GM18909 (cell line): ENCODE measurements around the gene RPL13.
"Not testable (repeated sequence)": the region's sequence is repeated elsewhere in the genome, so short reads cannot be mapped to it uniquely, and the experiment has no call there.

Experiments used
- ATAC-seq: cut with Tn5 transposase; IDR thresholded peaks from one replicate; pipeline ENCODE4 v1.9.1; 2021; ENCODE audit warnings: mild to moderate bottlenecking; ENCODE audit not compliant: unreplicated experiment, poor library complexity

The RPL13 gene

DNA sequence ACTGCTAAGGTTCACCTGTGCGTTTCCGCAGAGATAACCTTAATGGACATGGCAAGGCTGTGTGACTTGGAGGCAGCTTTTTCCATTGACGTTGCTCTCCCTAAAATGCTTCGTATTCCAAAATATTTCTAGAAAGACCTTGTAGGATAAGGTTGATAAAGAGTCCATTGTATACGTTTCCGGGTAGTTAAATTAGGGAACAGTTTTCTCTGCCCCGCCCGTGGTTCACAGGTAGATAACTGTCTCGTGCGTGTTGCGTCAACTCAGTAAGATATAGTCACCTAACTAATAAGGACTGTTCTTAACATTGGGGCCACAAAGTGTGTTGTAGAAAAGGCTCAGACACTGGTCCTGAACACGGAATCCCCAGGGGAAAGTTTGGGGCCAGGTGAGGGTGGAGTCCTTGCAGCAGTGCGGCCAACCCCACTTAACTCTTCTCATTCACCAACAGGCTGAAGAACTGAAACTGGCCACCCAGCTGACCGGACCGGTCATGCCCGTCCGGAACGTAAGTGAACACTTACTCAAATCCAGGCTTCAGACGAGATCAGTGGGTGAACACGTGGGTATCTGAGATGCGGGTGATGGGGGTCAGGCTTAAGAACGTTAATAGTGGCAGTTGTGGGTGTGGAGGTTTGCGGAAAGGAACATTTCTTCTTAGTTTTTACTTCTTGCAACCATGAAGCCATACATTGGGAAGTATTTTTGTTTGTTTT is 1.6 kb downstream of the RPL13 start:
- no peak for ATAC-seq

DNA sequence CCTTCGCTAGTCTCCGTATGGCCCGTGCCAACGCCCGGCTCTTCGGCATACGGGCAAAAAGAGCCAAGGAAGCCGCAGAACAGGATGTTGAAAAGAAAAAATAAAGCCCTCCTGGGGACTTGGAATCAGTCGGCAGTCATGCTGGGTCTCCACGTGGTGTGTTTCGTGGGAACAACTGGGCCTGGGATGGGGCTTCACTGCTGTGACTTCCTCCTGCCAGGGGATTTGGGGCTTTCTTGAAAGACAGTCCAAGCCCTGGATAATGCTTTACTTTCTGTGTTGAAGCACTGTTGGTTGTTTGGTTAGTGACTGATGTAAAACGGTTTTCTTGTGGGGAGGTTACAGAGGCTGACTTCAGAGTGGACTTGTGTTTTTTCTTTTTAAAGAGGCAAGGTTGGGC is 2.5 kb downstream of the RPL13 start:
- ATAC-seq = no peak

DNA sequence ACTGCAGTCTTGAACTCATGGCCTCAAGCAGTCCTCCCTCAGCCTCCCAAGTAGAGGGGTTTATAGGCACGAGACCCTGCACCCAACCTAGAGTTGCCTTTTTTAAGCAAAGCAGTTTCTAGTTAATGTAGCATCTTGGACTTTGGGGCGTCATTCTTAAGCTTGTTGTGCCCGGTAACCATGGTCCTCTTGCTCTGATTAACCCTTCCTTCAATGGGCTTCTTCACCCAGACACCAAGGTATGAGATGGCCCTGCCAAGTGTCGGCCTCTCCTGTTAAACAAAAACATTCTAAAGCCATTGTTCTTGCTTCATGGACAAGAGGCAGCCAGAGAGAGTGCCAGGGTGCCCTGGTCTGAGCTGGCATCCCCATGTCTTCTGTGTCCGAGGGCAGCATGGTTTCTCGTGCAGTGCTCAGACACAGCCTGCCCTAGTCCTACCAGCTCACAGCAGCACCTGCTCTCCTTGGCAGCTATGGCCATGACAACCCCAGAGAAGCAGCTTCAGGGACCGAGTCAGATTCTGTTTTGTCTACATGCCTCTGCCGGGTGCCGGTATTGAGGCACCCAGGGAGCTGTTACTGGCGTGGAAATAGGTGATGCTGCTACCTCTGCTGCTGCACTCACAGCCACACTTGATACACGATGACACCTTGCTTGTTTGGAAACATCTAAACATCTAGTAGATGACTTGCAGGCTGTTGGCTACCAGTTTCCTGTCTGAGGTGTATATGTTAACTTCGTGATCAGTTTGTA is 3.3 kb downstream of the RPL13 start:
- no peak for ATAC-seq

DNA sequence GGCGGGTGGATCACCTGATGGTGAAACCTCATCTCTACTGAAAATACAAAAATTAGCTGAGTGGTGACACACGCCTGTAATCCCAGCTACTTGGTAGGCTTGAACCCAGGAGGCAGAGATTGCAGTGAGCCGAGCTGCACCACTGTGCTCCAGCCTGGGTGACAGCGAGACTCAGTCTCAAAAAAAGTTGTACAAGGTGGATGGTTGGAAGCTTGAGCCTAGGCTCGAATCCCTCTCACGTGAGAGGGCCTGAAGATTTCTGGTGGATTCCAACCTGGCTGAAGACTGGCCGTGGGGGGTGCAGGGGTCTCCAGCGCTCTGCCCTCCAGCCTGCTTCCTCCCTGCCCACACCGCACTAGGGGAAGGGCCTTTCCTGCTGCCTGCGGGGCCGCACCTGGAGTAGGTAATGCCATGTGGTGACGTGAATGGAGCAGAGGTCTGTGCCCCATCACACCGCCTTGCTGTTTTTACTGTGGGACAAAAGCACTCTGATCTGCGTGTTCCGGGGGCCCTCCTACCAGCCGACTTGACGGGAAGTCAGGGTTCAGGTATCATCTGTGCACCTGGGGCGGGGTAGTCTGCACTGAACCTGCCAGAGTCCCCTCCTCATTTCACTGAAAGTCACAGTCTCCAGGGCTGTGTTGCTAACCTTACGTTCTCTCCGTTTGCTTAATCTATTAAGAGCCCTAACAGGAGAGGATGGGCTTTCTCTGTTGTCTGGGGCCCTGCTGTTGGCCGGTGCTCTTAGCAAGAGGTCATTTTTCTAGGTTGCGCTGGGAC is 4.2 kb downstream of the RPL13 start:
- no peak for ATAC-seq

DNA sequence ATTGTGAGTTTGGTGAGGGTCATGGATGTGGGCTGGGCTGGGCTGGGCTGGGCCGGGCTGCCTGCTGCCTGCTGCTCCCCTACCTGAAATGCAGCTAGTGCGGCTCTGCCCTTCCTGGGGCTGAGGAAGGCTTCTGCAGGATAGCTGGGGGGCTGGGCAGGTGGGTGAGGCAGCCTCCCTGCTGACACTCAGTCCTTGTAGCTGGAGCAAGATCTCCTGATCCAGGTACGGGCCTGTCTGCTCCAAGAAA is 4.7 kb downstream of the RPL13 start:
- ATAC-seq = no peak

DNA sequence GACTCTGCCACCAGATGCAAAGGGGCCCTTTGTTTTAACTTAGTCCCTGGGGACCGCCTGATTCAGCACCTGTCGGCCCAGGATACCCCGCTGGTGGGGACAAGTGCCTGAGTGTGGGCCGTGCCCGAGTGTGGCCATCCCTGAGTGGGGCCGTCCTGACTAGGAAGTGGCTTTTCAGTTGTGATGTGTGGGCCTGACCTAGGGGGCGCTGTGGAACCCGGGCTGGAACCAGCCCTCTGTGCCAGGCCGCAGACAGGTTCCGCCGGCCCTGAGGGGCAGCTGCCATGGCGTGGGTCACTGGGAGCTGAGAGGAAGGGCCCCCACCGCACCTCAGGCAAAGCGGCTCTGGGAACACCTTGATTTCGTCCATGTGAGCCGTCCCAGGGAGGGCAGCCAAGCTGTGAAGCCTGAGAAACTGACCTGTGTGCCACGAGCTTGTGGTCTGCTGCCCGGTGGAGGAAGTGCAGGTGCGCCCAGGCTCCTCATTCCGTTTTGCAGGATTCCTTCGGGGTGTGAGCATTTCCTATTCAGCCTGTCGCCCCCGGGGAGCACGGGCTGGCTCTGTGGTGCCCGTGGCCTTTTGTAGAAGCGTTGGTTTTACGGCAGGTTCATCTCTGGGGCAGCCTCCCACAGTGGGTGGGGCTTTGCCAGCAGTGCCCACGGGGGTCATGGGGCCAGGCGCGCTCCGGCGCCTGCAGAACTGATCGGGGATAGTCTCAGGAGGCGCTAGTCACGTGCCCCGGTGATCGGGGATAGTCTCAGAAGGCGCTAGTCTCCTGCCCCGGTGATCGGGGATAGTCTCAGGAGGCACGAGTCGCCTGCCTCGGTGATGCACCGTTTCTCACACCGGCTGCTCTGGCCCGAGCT is 5.3 kb downstream of the RPL13 start:
- no peak for ATAC-seq

DNA sequence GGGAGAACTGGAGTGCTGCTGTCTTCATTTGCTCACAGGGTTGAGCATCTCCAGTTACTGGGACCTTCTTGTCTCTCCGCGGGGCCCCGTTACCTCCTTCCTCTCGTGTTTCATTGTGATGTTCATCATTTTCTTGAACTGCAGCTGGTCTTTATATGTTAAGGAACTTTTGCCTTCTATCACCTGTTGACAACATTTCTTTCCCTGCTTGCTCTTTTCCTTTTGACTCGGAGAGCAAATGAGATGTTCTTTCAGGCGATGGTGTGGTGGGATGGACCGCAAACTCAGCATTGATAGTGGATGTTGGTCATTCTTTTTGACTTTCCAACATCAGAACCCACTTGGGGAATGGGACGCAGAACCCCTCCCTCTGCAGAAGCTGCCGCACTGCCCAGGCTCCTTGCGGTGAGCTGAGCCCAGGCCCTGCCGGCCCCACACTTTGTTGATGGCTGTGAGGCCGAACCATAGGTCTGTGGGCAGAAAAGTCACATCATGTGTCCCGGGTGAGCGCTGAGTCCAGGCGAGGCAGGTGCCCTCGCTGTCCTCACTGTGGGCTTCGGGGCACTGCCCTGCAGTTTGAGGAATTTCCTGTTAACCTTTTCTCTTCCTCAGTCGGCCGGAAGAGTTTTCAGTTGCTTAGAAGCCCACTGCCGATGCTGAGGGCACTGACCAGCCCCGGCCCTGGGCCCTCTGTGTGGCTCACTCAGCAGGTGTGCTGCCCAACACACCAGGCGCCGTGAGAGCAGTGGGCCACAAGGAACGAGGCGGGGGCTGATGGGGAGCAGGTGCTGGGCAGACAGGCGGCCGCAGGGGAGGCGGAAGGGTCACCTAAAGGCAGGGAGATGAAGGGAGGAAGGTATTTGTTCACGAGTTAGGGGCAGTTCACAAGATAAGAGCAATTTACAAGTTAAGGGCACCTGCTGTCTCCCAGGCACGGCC is 7.4 kb downstream of the RPL13 start:
- no peak for ATAC-seq

DNA sequence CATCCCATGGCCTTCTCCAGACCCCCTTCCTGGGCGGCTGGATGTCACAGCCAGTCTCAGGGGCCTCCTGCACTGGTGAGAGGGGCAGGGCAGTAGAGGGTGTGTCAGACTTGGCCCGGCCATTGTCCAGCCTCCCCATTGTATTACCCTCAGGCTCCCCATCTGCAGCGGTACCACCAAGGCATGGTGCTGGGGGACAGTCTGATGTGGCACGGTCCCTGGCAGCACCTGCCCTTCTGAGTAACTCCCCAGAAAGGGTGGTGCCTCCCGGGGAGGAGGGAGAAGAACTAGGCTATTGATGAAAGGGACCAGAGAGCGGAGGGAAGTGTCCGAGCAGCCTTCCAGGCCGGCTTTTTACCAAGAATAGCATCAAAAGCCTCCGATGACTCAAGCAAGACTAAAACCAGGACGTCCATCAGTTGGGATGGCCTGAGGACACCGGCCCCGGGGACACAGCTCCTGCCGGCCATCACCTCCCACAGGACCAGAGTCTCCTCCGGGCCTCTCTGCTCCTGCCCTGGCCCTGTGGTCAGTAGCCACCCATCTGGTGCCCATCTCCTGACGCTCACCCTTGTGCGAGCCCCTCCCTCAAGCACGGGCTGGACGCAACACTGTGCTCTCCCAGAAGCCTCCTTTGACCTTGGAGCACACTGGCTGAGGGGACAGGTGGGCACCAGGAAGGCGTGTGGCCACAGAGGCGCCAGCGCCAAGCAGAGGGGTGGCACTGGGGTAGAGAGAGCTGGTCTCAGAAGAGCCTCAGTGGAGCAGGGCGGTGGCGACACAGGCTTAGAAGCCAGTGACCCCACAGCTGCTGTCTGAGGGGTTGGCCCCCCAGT is 9.2 kb downstream of the RPL13 start:
- ATAC-seq = no peak

DNA sequence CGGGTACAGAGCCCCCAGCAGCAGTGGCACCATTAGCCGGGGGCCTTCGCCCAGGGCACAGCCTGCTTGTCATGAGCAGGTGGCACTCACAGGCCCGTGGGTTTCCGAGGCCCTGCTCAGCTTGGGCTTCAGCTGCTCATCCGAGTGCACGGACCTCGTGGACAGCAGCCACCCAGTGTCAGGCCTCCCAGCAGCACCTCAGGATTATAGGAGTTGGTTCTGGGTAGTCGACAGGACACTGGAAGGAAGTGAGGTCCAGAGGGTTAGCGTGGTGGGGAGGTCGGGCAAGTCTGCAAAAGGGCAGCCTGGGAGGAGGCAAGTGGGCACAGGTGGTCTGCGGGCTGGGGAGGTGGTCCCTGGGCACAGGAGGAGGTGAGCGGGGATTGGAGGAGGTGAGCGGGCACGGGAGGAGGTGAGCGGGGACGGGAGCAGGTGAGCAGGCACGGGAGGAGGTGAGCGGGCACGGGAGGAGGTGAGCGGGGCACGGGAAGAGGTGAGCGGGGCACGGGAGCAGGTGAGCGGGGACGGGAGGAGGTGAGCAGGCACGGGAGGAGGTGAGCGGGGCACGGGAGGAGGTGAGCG is 10.0 kb downstream of the RPL13 start:
- ATAC-seq = no peak

DNA sequence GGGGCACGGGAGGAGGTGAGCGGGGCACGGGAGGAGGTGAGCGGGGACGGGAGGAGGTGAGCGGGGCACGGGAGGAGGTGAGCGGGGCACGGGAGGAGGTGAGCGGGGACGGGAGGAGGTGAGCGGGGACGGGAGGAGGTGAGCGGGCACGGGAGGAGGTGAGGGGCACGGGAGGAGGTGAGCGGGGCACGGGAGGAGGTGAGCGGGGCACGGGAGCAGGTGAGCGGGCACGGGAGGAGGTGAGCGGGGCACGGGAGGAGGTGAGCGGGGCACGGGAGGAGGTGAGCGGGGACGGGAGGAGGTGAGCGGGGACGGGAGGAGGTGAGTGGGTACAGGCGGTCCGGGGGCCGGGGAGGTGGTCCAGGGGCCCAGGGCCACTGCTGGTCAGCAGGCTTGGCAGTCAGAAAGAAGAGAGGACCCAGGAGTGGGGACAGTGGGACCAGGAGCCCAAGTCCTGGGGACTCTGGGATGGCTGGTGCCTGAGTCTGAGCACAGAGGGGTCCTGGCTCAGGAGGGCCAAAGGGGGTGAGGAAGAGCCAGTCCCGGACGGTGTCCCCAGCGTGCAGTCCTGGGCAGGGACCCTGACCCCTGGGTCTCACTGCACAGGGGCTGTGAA is 10.6 kb downstream of the RPL13 start:
- ATAC-seq = not testable (repeated sequence)

DNA sequence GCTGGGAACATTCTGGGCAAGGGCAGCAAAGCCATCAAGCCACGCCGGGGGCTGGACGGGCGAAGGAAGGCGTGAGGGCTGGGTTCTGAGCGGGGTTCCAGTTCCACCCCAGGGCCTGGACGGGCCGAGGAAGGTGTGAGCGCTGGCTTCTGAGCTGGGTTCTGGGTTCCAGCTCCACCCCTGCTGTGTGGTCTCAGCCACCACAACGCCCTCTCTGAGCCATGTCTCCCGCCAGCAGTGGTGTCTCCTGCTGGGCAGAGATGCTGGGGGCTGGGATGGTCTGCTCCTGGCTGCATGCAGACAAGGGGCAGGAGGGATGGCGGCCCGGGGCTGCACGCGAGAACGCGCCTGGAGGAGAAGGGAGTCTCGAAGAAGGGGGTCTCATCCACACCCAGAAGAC is 11.2 kb downstream of the RPL13 start:
- no peak for ATAC-seq

DNA sequence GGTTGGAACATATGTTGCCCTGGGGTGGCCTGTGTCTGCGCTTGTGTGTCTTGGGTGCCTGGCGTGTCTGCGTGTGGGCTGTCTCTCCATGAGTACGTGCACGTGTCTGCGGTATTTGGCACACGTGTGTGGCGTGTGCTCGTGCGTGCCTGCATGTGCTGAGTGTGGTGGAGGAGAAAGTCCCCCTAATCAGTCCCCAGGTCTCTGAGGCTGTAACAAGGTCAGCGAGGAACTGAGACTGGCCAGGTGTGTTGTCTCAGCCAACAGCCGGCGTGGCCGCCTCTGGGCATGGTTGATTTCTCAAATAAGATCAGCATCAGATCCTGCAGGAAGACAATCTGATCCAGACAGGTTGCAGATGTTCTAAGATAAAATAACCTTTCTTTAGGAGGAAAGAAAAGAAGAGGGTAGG is 11.6 kb downstream of the RPL13 start:
- ATAC-seq = no peak

DNA sequence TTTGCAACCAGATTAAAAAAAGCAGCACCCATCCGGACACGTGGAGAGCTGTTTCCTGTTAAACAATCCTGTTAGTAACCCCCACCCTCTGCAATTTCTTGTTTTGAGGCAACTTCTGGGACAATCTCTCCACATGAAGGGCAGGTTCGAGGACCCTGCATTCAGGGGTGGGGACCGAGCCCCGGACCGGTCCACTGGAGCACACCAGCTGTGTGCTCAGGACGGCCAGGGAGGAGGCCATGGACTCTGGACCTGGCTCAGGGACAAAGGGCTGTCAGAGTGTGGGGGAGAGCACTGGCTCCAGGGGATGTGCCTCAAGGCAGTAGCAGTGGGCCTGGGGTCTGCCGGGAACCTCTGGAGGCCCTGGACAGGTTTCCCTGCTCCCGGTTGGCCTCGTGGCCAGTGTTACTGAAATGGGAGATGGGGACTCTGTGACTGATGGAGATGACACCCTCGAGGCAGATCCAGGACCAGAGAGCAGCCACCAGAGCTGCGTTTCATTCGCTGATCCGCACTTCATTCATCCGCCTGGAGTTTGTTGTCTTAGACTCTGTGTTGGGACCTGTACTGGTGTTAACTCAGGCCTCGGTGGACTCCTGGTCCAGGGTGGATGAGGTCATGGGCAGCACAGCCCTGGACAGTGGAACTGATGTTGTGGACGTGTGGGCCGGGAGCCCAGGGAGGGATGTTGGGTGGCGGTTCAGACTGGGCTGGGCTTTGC is 12.2 kb downstream of the RPL13 start:
- no peak for ATAC-seq

DNA sequence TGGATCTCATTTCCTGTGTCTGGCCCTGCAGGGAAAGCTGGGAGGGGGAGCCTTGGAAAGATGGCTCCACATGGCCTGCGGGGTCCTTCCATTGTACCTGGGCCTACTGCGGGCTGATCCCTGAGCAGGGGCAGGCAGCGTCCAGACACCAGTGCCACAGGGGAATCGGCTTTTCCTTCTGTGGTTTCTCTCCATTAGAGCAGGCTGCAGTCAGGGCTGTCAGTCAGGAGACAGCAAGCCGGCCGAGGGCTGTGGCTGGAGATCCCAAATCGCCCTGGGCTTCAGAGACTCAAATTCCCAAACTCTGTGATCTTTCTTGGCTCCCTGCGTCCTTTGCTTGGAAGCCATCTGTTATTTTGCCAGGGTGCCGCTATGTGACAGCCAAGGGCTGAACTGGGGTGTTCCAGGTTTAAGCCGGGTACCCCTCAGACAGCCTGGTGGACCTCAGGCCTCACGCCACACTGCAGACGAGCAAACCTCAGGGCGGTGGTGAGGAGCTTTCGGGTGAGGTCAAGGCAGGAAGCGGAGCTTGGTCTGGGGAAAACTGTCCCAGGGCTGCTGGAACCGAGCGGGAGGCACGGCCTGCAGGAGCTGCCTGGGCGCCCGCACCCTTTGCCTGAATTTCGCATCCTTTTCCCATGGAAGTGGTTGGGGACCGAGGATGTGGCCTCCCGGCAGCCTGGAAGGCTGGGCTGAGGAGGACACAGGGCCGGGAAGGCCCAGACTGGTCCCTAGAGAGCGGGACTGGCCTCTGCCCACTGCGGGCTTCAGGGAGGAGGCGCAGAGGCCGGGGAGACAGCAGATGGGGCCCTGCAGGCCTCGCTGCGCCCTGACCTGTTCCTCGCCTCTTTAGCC is 13.6 kb downstream of the RPL13 start:
- no peak for ATAC-seq

DNA sequence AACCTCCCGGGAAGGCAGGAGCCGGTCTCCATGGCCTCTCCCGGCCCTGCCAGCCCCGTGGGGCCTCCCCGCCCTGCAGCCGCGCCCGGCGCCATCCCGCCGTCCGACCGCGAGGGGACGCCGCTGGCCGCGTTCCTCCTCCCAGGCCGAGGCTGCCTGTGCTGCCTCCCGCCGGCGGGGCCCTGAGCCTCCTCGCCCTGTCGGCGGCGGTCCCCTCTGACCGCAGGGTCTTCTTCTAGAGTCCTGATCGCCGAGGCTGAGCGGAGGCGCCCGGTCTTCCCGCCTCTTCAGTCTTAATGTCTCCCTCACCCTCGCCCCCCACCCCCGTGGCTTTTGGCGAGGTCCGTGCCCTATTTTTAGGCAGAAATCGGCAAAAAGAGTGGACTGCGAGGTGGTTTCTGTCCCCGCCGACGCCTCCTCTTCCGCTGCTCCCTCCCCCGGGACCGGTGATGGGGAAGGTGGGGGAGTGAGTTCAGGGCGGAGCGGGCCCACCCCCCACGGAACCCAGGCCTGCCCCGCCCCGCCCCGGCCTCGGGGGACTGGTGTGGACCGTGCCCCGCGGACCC is 14.3 kb downstream of the RPL13 start:
- no peak for ATAC-seq
